ENCODE data around the gene MEP1B.

Gene MEP1B

GRCh38 chr18:32189790-32190189 lies at the start of gene MEP1B:
Gene MEP1B (plus strand): TSS chr18:32190039. CDS start chr18:32190071, 32 bp downstream.
- TF ChIP-seq CTCF (IDR thresholded peaks at IDR 0.05; ENCODE audit: low read depth, low read length, missing control alignments): no peak
- Histone ChIP-seq H3K4me3 (ENCODE audit: low read depth, low read length) (no peak within 1 kb of the TSS), H3K36me3 (replicated peaks) (no peaks in the 10 kb centered on the region), H3K27ac (no peak within 1 kb of the TSS), H3K27me3 (replicated peaks) (no peaks in the 10 kb centered on the region)
- in situ Hi-C loops (cut with HindIII; ENCODE audit: low pct_ligation_motif_present, low sequenced_read_pairs): no loop called here
- DNase-seq: no peak

- H3K36me3 ChIP-seq (replicated peaks): no peaks in the 10 kb centered on the region
- DNase-seq: no peak
- no peaks in the 10 kb centered on the region for H3K27me3 ChIP-seq (replicated peaks)
- TF ChIP-seq CTCF (IDR thresholded peaks at IDR 0.05; ENCODE audit: low read depth, low read length, missing control alignments): no peak
- no peak overlapping the region for H3K27ac ChIP-seq
- in situ Hi-C loops (cut with HindIII; ENCODE audit: low pct_ligation_motif_present, low sequenced_read_pairs): no loop called here
- no peak overlapping the region for H3K4me3 ChIP-seq (ENCODE audit: low read depth, low read length)
Measured at GRCh38 chr18:32148185-32148870, 41.5 kb upstream of the MEP1B start.

GRCh38 chr18:32152705-32153448 lies 37.0 kb upstream of the MEP1B start:
- TF ChIP-seq CTCF (IDR thresholded peaks at IDR 0.05; ENCODE audit: low read depth, low read length, missing control alignments): no peak
- Histone ChIP-seq H3K27me3 (replicated peaks) (no peaks in the 10 kb centered on the region), H3K36me3 (replicated peaks) (no peaks in the 10 kb centered on the region), H3K4me3 (ENCODE audit: low read depth, low read length) (no peak overlapping the region), H3K27ac (no peak overlapping the region)
- in situ Hi-C loops (cut with HindIII; ENCODE audit: low pct_ligation_motif_present, low sequenced_read_pairs): no loop called here
- no peak for DNase-seq

- Histone ChIP-seq H3K36me3 (replicated peaks) (no peaks in the 10 kb centered on the region), H3K27ac (no peak overlapping the region), H3K4me3 (ENCODE audit: low read depth, low read length) (no peak overlapping the region), H3K27me3 (replicated peaks) (no peaks in the 10 kb centered on the region)
- DNase-seq: no peak
- in situ Hi-C loops (cut with HindIII; ENCODE audit: low pct_ligation_motif_present, low sequenced_read_pairs): no loop called here
- no peak for TF ChIP-seq CTCF (IDR thresholded peaks at IDR 0.05; ENCODE audit: low read depth, low read length, missing control alignments)
Measured at GRCh38 chr18:32156855-32157254, 33.0 kb upstream of the MEP1B start.

- DNase-seq: no peak
Measured at GRCh38 chr18:32157580-32157979, 32.3 kb upstream of the MEP1B start.

More at GRCh38 chr18:32157580-32157979, 32.3 kb upstream of the MEP1B start:
- in situ Hi-C loops (cut with HindIII; ENCODE audit: low pct_ligation_motif_present, low sequenced_read_pairs): no loop called here
- no peak overlapping the region for H3K27ac ChIP-seq
- H3K36me3 ChIP-seq (replicated peaks): no peaks in the 10 kb centered on the region
- no peaks in the 10 kb centered on the region for H3K27me3 ChIP-seq (replicated peaks)
- TF ChIP-seq CTCF (IDR thresholded peaks at IDR 0.05; ENCODE audit: low read depth, low read length, missing control alignments): no peak
- H3K4me3 ChIP-seq (ENCODE audit: low read depth, low read length): no peak overlapping the region
